ENCODE results near the gene HDAC9. TPM values are rescaled to one million over a fixed set of nuclear protein-coding genes. Genes with fewer than 3 reads are reported as not detected.

Gene HDAC9
- total RNA-seq, 2 experiments from 2014 or later, result 0.69 to 0.94 TPM

DNA sequence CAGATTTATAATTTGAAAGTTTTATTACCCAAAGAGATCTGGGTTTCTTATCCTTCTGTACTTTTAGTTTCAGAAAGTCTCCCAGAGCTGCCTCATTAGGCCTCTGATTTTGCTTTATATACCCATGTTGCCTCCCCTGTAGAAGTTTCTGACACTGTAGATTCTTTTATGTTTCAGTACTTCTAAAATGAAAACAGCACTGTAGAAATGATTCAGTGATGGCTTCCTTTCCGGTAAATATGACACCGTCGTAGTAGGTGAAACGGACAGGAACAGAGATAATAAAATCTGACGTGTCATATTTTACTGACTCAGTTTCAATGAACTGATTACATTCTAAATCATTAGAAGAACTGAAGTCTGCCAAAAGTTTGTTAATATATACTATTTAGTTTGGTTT is 349.2 kb downstream of the HDAC9 start:
- intact Hi-C loops (cut with DNase I, micrococcal nuclease), result no loop called here
- Mint-ChIP-seq H3K36me3 (ENCODE audit: low read depth) (no peaks in the 10 kb centered on the region), H3K4me1 (no peaks in the 10 kb centered on the region), H3K27me3 (no peaks in the 10 kb centered on the region), H3K27ac (no peak overlapping the region), H3K9me3 (ENCODE audit: low read depth) (no peaks in the 10 kb centered on the region), H3K4me3 (no peak overlapping the region)
- ChIA-PET POLR2A (no interaction called here), CTCF (interaction anchor here (0.6 kb wide), 1 partner anchor 16 kb away, joined by 3 read pairs; no protein-coding TSS in a partner anchor)
- ATAC-seq, result peak; percentile 23
- DNase-seq, result no peak

DNA sequence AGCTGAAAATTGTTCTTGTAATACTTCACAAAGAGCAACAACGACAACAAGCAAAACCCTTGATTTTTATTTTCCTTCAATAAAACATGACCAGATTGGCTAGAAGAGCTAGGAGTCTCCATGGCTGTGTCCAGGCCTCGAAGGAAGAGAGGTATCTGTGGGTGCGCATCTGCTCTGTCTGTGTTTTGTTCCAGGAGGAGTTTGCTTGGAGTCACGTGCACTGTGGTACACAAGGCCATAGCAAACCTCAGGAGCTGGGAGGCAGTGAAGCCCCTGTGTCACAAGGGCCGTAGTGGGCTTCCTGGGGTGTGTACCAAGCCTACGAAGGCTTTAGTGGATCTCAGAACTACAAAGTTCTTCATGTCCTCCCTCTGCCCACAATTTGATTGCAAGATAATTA is 350.2 kb downstream of the HDAC9 start:
- no peak for DNase-seq
- Mint-ChIP-seq H3K4me1 (no peaks in the 10 kb centered on the region), H3K27me3 (no peaks in the 10 kb centered on the region), H3K36me3 (ENCODE audit: low read depth) (no peaks in the 10 kb centered on the region), H3K27ac (no peak overlapping the region), H3K9me3 (ENCODE audit: low read depth) (no peaks in the 10 kb centered on the region), H3K4me3 (no peak overlapping the region)
- ChIA-PET CTCF (interaction anchor here (1.3 kb wide), 1 partner anchor 41 kb away, joined by 3 read pairs; no protein-coding TSS in a partner anchor), POLR2A (no interaction called here)
- no peak for ATAC-seq
- intact Hi-C loops (cut with DNase I, micrococcal nuclease), result no loop called here

DNA sequence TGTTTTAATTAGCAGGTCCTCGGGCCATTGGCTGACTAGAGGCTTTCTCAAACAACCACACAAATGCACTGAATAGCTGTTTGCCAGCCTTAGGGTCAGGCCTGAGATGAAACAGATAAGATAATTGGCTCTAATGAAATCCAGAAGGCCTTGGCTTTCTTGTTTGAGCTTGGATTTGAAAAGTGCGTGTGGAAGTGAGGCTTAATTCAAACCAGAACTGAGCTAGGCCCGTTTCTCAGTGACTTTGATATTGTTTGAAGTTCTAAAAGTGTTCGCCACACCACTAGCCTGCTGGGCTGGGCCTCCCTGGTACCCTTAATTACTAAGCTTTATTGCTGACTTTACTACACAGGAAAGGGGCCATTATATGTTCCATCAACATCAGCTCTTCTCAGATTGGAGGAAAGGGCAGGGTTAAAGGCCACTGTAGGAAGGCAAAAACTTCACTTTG is 351.2 kb downstream of the HDAC9 start:
- ChIA-PET POLR2A (no interaction called here), CTCF (no interaction called here)
- ATAC-seq (no peak), DNase-seq (no peak)
- Mint-ChIP-seq H3K9me3 (ENCODE audit: low read depth) (no peaks in the 10 kb centered on the region), H3K4me3 (no peak overlapping the region), H3K36me3 (ENCODE audit: low read depth) (no peaks in the 10 kb centered on the region), H3K4me1 (no peaks in the 10 kb centered on the region), H3K27ac (no peak overlapping the region), H3K27me3 (no peaks in the 10 kb centered on the region)
- intact Hi-C loops (cut with DNase I, micrococcal nuclease), result no loop called here

DNA sequence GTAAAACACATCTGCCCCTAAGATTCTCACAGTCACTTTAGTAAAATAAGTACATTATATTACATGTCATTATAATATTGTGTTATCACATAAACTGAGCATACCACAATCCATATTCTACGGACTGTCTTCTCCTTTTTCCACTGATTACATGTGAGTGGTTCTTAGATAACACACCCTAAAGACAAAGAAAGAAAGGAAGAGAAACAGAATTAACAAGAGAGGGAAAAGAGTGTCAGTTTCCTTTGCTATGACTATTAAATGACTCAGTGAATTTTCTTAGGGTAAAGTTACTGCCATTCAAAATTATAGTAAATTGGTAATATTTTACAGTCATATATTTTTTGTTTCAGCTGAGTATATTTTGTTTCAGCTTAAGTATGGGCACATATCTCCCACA is 353.6 kb downstream of the HDAC9 start:
- no peaks in the 10 kb centered on the region for H3K27me3 Mint-ChIP-seq
- intact Hi-C loops (cut with DNase I, micrococcal nuclease), result no loop called here

DNA sequence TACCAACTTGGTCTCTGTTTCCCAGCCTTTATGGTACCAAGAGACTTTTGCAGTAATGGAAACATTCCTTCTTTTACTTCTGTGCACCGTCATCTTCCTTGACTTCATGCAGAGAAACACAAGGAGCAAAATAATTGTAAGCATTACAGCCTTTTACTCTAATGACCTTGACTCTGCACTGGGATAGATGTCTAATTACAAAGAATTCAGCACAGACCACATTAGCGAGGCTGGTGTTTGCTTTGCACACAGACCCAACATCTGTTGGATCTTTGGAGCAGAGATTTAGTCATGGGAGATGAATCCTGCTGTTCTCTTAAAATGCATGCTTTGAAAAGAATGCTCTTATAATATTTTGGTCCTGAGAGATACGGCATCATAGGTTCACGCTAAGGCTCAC is 360.2 kb downstream of the HDAC9 start:
- H3K27ac Mint-ChIP-seq, result no peak overlapping the region
- DNase-seq (no peak), ATAC-seq (no peak)
- peaks cover 1% of the 10 kb centered on the region for H3K9me3 Mint-ChIP-seq (ENCODE audit: low read depth)
- ChIA-PET CTCF (no interaction called here), POLR2A (no interaction called here)
- no peak overlapping the region for H3K4me3 Mint-ChIP-seq
- no peaks in the 10 kb centered on the region for H3K27me3 Mint-ChIP-seq
- H3K36me3 Mint-ChIP-seq (ENCODE audit: low read depth), result no peaks in the 10 kb centered on the region
- intact Hi-C loops (cut with DNase I, micrococcal nuclease), result no loop called here
- H3K4me1 Mint-ChIP-seq, result peaks cover 4% of the 10 kb centered on the region

More for the DNA sequence above, 353.6 kb downstream of the HDAC9 start:
- POLR2A ChIA-PET, result no interaction called here
- Mint-ChIP-seq H3K4me1 (no peaks in the 10 kb centered on the region), H3K4me3 (no peak overlapping the region), H3K27ac (no peak overlapping the region), H3K9me3 (ENCODE audit: low read depth) (no peaks in the 10 kb centered on the region), H3K36me3 (ENCODE audit: low read depth) (no peaks in the 10 kb centered on the region)
- DNase-seq (no peak), ATAC-seq (no peak)
- CTCF ChIA-PET, result no interaction called here

DNA sequence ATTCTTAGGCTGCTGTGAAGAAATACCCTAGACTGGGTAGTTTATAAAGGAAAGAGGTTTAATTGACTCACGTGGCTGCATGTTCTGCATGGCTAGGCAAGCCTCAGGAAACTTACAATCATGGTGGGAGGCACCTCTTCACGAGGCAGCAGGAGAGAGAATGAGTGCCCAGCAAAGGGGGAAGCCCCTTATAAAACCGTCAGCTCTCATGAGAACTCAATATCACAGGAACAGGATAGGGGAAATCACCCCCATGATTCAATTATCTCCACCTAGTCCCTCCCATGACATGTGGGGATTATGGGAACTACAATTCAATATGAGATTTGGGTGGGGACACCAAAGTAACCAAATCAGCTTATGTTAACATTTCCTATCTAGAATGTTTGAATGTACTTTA is 362.7 kb downstream of the HDAC9 start:
- ChIA-PET POLR2A (no interaction called here), CTCF (interaction anchor here (0.6 kb wide), 1 partner anchor 29 kb away, joined by 3 read pairs; no protein-coding TSS in a partner anchor)
- Mint-ChIP-seq H3K9me3 (ENCODE audit: low read depth) (peaks cover 8% of the 10 kb centered on the region), H3K4me1 (peaks cover 4% of the 10 kb centered on the region), H3K27me3 (no peaks in the 10 kb centered on the region), H3K36me3 (ENCODE audit: low read depth) (no peaks in the 10 kb centered on the region), H3K27ac (no peak overlapping the region), H3K4me3 (no peak overlapping the region)
- DNase-seq (no peak), ATAC-seq (no peak)
- intact Hi-C loops (cut with DNase I, micrococcal nuclease), result no loop called here

DNA sequence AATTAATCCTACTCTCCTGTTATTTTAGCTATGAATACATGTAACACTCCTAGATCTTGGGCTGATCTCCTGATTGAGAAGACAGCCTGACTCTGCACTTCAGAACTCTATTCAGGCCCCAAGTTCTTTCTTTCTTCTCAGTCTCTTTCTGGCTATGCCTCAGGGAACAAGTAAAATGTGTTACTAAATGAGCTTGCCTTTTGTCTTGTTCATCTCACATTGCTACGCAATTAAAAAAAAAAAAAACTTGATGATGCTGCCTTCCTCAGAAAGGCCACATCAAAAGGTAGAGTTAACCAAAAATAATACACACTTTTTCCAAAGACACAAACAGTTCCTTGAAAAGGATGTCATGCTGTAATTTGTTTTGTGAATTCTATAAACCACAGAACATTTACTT is 363.8 kb downstream of the HDAC9 start:
- Mint-ChIP-seq H3K36me3 (ENCODE audit: low read depth) (no peaks in the 10 kb centered on the region), H3K4me1 (peaks cover 4% of the 10 kb centered on the region), H3K27me3 (no peaks in the 10 kb centered on the region), H3K9me3 (ENCODE audit: low read depth) (peaks cover 10% of the 10 kb centered on the region), H3K27ac (peak overlapping the region; percentile 71), H3K4me3 (no peak overlapping the region)
- ATAC-seq, result peak; percentile 42
- POLR2A ChIA-PET, result interaction anchor here (0.7 kb wide), 1 partner anchor 210 kb away, joined by 3 read pairs; no protein-coding TSS in a partner anchor
- intact Hi-C loops (cut with DNase I, micrococcal nuclease), result no loop called here
- no peak for DNase-seq
- CTCF ChIA-PET, result no interaction called here

DNA sequence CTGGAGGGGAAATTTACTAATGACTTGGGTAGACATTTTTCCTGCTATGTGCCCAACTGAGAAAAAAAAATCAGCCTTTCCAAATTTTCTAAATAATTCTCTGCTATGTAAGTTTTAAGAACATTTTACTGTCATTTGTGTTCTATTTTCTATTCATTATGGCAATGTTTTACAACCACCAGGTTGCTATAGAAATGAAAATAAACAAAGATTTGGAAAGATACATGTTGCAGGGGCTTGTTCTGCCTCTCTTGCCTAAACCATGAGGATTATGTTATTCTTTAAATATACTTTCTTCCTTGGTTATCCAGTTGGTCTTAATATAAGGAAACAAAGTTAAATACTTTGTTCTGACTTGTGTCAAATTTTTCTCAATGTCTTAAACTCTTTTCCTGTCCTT is 364.7 kb downstream of the HDAC9 start:
- DNase-seq (no peak), ATAC-seq (no peak)
- ChIA-PET POLR2A (no interaction called here), CTCF (no interaction called here)
- no peaks in the 10 kb centered on the region for H3K27me3 Mint-ChIP-seq
- no peaks in the 10 kb centered on the region for H3K36me3 Mint-ChIP-seq (ENCODE audit: low read depth)
- no peak overlapping the region for H3K4me3 Mint-ChIP-seq
- peaks cover 4% of the 10 kb centered on the region for H3K4me1 Mint-ChIP-seq
- no peak overlapping the region for H3K27ac Mint-ChIP-seq
- intact Hi-C loops (cut with DNase I, micrococcal nuclease), result loop anchor here in 1 of 2 experiments (5.0 kb wide), 1 partner anchor 338 kb away; no protein-coding TSS in a partner anchor
- peaks cover 15% of the 10 kb centered on the region for H3K9me3 Mint-ChIP-seq (ENCODE audit: low read depth)

DNA sequence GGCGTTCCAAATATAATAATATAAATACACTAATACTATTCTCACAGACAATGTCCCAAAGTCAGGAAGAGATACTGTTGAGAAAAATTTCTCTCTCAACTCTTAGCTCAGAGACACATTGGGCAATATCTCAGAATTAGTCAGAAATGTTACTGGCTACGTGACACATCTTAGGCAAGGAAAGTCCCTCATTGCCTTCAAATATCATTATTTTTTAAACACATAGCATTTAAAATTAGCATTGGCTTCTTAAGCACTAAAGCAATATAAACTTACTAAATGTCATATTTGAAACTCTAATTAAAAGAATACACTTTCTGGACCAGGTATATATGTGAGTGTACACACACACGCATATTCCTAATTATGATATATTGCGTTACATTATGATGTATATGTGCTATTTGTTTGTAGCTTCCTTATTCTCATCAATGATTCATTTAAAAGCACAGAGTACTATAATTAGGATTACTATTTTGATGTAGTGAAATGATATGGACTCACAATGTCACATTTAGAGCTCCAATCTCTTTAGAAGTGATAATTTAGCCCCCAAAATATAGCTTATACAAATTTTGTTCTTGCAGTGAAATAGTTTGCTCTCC is 366.1 kb downstream of the HDAC9 start:
- H3K4me1 Mint-ChIP-seq, result peaks cover 4% of the 10 kb centered on the region
- DNase-seq (no peak), ATAC-seq (peak; percentile 60)
- ChIA-PET POLR2A (no interaction called here), CTCF (no interaction called here)
- peaks cover 15% of the 10 kb centered on the region for H3K9me3 Mint-ChIP-seq (ENCODE audit: low read depth)
- intact Hi-C loops (cut with DNase I, micrococcal nuclease), result loop anchor here in 1 of 2 experiments (5.0 kb wide), 1 partner anchor 339 kb away; no protein-coding TSS in a partner anchor
- no peaks in the 10 kb centered on the region for H3K27me3 Mint-ChIP-seq
- H3K36me3 Mint-ChIP-seq (ENCODE audit: low read depth), result no peaks in the 10 kb centered on the region
- peak overlapping the region; percentile 15 for H3K27ac Mint-ChIP-seq
- no peak overlapping the region for H3K4me3 Mint-ChIP-seq

DNA sequence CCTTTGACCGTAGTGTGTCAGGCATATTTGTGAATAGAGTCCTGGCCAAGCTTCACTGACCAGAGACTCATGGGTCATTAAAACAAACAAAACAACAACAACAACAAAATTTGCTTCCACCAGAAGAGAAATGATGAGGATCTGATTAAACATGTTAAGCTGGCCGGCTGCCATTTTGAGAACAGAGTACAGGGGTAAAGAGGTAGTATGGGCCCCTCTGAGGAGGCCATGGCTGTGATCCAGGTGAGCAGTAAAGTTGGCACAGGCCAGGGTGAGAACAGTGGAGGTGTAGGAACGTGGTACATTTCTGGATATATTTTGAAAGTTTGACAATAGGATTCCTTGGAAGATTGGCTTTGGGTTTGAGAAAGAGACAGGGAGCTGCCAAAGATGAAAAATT is 369.4 kb downstream of the HDAC9 start:
- ATAC-seq (no peak), DNase-seq (no peak)
- Mint-ChIP-seq H3K4me3 (no peak overlapping the region), H3K36me3 (ENCODE audit: low read depth) (no peaks in the 10 kb centered on the region), H3K4me1 (peaks cover 3% of the 10 kb centered on the region), H3K27me3 (no peaks in the 10 kb centered on the region), H3K27ac (no peak overlapping the region), H3K9me3 (ENCODE audit: low read depth) (peaks cover 14% of the 10 kb centered on the region)
- POLR2A ChIA-PET, result no interaction called here
- CTCF ChIA-PET, result no interaction called here
- intact Hi-C loops (cut with DNase I, micrococcal nuclease), result loop anchor here in 1 of 2 experiments (5.0 kb wide), 1 partner anchor 343 kb away; no protein-coding TSS in a partner anchor

DNA sequence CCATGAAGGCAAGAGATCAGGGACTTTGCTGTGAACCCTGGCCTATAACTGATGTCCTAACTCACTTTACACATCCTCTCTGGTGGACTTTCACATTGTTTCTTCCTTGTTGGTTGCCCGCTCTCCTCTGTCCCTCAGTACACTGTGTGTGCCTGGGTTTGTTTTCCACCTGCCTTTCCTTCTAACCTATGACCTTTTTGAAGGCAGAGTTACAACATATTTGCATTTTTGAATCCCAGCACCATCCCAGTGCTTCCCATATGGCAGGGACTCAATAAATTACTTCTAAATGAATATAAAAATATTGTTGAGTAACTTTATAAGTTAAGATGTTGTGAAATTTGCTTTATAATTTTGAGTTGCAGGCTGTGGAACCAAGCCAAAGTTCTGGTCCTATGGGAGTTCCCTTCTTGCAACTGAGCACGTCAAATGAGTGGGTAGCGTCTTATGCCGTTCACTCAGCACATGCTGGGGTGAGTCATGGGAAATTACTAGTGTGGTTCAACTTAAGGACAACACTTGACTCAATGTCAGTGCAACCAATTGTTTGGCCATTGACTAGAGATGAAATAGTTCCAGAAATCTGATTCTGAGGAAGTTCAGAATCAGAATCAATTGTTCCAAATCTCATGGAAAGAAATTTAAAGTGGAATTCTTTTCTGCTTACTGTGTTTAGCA is 370.9 kb downstream of the HDAC9 start:
- Mint-ChIP-seq H3K9me3 (ENCODE audit: low read depth) (peaks cover 14% of the 10 kb centered on the region), H3K4me3 (no peak overlapping the region), H3K27me3 (no peaks in the 10 kb centered on the region), H3K4me1 (peaks cover 3% of the 10 kb centered on the region), H3K36me3 (ENCODE audit: low read depth) (no peaks in the 10 kb centered on the region), H3K27ac (no peak overlapping the region)
- CTCF ChIA-PET, result no interaction called here
- peak; percentile 84 for ATAC-seq
- POLR2A ChIA-PET, result no interaction called here
- intact Hi-C loops (cut with DNase I, micrococcal nuclease), result no loop called here
- peak; percentile 30 for DNase-seq

DNA sequence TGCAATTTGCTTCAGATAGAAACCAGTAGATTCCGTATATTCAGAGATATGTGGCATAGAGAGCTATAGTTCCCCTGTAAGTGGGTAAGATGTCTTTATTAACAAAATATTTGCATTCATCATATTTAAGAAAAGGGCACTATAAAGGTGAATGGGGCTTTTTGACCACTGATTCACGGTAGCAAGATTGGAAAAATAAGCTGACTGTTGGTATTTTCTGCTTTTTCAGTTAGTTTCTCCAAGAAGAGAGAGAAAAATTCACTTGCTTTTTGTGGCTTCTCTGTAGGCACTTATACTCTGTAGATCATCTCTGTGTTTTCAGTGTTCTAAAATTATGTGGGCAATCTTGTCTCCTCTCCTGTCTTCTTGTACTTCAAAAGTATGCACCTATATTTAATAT is 376.8 kb downstream of the HDAC9 start:
- intact Hi-C loops (cut with DNase I, micrococcal nuclease), result no loop called here
- Mint-ChIP-seq H3K9me3 (ENCODE audit: low read depth) (no peaks in the 10 kb centered on the region), H3K27ac (no peak overlapping the region), H3K27me3 (no peaks in the 10 kb centered on the region), H3K4me1 (no peaks in the 10 kb centered on the region), H3K36me3 (ENCODE audit: low read depth) (no peaks in the 10 kb centered on the region), H3K4me3 (no peak overlapping the region)
- ChIA-PET POLR2A (no interaction called here), CTCF (no interaction called here)
- no peak for DNase-seq
- no peak for ATAC-seq

All from activated CD4-positive, alpha-beta T cell treated with anti-CD3 and anti-CD28 coated beads for 36 hours (primary cell).